GM23338 (cell line): ENCODE data around the gene TAGLN3. TPM values are rescaled to one million over a fixed set of nuclear protein-coding genes. Genes with fewer than 3 reads are reported as not detected.

Source experiments
- ATAC-seq: fragments of 200-7000 bp; cut with Tn5 transposase; 3 replicates; pipeline ENCODE4 v1.9.1; 2020
- DNase-seq: peaks from one replicate; pipeline ENCODE4 v3.0.0-alpha.2; 2015; ENCODE audit warnings: low spot score
- H2AFZ ChIP-seq: fragments of 200-600 bp; sonication (generic); 2 replicates; pipeline ENCODE4 v1.8.0; 2016; ENCODE audit warnings: antibody characterized with exemption, mild to moderate bottlenecking, moderate library complexity
- H3F3A ChIP-seq: fragments of 200-600 bp; sonication (generic); replicated peaks from 2 replicates; pipeline ENCODE4 v1.8.0; 2017; ENCODE audit warnings: antibody characterized with exemption, mixed run types, low read depth
- H3K27ac ChIP-seq: fragments of 200-600 bp; sonication (generic); 2 replicates; pipeline ENCODE4 v1.6.1; 2016; ENCODE audit warnings: low read depth
- H3K27me3 ChIP-seq: fragments of 200-600 bp; sonication (generic); 2 replicates; pipeline ENCODE4 v1.8.0; 2016; ENCODE audit warnings: mild to moderate bottlenecking, mixed run types, moderate library complexity; ENCODE audit not compliant: insufficient read depth
- H3K36me3 ChIP-seq: fragments of 200-600 bp; sonication (generic); 2 replicates; pipeline ENCODE4 v1.8.0; 2016; ENCODE audit warnings: mild to moderate bottlenecking; ENCODE audit not compliant: insufficient read depth
- H3K4me1 ChIP-seq: fragments of 200-600 bp; sonication (generic); 2 replicates; pipeline ENCODE4 v1.8.0; 2016; ENCODE audit warnings: mild to moderate bottlenecking, moderate library complexity; ENCODE audit not compliant: insufficient read depth
- H3K4me2 ChIP-seq: fragments of 200-600 bp; sonication (generic); 2 replicates; pipeline ENCODE4 v1.7.1; 2017; ENCODE audit warnings: mixed run types
- H3K4me3 ChIP-seq: fragments of 200-600 bp; sonication (generic); 2 replicates; pipeline ENCODE4 v1.6.1; 2016; ENCODE audit warnings: mixed run types
- H3K79me2 ChIP-seq: fragments of 200-600 bp; sonication (generic); replicated peaks from 2 replicates; pipeline ENCODE4 v1.8.0; 2017; ENCODE audit warnings: mild to moderate bottlenecking; ENCODE audit not compliant: insufficient read depth
- H3K9me2 ChIP-seq: fragments of 200-600 bp; sonication (generic); 2 replicates; pipeline ENCODE4 v1.8.0; 2017; ENCODE audit not compliant: insufficient read depth
- H4K20me1 ChIP-seq: fragments of 200-600 bp; sonication (generic); replicated peaks from 2 replicates; pipeline ENCODE4 v1.8.0; 2017; ENCODE audit warnings: mild to moderate bottlenecking; ENCODE audit not compliant: insufficient read depth
- H3K27ac Mint-ChIP-seq: 2 replicates; pipeline ENCODE4 v1.8.0; 2020; ENCODE audit warnings: inconsistent platforms, mild to moderate bottlenecking, moderate library complexity, mixed read lengths
- H3K27me3 Mint-ChIP-seq: 3 replicates; pipeline ENCODE4 v1.8.0; 2022; ENCODE audit warnings: low read depth, mild to moderate bottlenecking, moderate library complexity, mixed read lengths, inconsistent platforms; ENCODE audit not compliant: insufficient read depth, poor library complexity
- H3K36me3 Mint-ChIP-seq: 3 replicates; pipeline ENCODE4 v1.8.0; 2021; ENCODE audit warnings: low read depth, mild to moderate bottlenecking, inconsistent platforms, moderate library complexity, mixed read lengths
- H3K4me1 Mint-ChIP-seq: 3 replicates; pipeline ENCODE4 v1.8.0; 2020; ENCODE audit warnings: mild to moderate bottlenecking, inconsistent platforms, mixed read lengths
- H3K4me3 Mint-ChIP-seq: 3 replicates; pipeline ENCODE4 v1.8.0; 2021; ENCODE audit warnings: moderate library complexity, mild to moderate bottlenecking, inconsistent platforms, mixed read lengths
- H3K9me3 Mint-ChIP-seq: 3 replicates; pipeline ENCODE4 v1.8.0; 2020; ENCODE audit warnings: moderate library complexity, mild to moderate bottlenecking, inconsistent platforms, mixed read lengths
- CREB1 ChIP-seq: fragments of 250-450 bp; sonication (Bioruptor Pico); IDR thresholded peaks from 2 replicates; pipeline ENCODE4 v1.5.0; 2020; ENCODE audit warnings: low read depth, mild to moderate bottlenecking, moderate library complexity
- EZH2 ChIP-seq: fragments of 200-600 bp; sonication (generic); IDR thresholded peaks from one replicate; pipeline ENCODE4 v1.8.0; 2017; ENCODE audit warnings: antibody characterized with exemption, mild to moderate bottlenecking, low read depth; ENCODE audit not compliant: unreplicated experiment
- EZH2phosphoT487 ChIP-seq: fragments of 200-600 bp; sonication (generic); IDR thresholded peaks from one replicate; pipeline ENCODE4 v1.8.1; 2018; ENCODE audit warnings: antibody characterized with exemption; ENCODE audit not compliant: unreplicated experiment
- NANOG ChIP-seq: IDR thresholded peaks from 2 replicates; pipeline ENCODE4 v1.6.1; 2016; ENCODE audit warnings: antibody characterized with exemption, borderline replicate concordance
- POLR2AphosphoS5 ChIP-seq: IDR thresholded peaks from 2 replicates; pipeline ENCODE4 v1.6.1; 2016; ENCODE audit warnings: antibody characterized with exemption, low read depth
- ZNF331 ChIP-seq: fragments of 250-450 bp; sonication (Bioruptor Pico); IDR thresholded peaks from 2 replicates; pipeline ENCODE4 v1.5.0; 2020; ENCODE audit warnings: low read depth, mild to moderate bottlenecking, moderate library complexity
- polyA plus RNA-seq: library from polyadenylated mRNA; unstranded; fragments of >200 nt; fragmentation: Nextera tagmentation; extraction: Ambion mirVana; gene quantifications from 2 replicates; pipeline ENCODE4 v1.2.1, GENCODE V29; 2016
- total RNA-seq: library from RNA; depleted of rRNA; stranded (reverse); fragments of >200 nt; shearing (Covaris generic); gene quantifications from 2 replicates; pipeline ENCODE4 v1.2.3, GENCODE V29; 2014
- TF ChIP-seq, protein P1 (sequence below): fragments of 250-450 bp; sonication (Bioruptor Pico); IDR thresholded peaks from 2 replicates; pipeline ENCODE4 v1.5.0; 2020; ENCODE audit warnings: mild to moderate bottlenecking, moderate library complexity
- TF ChIP-seq, protein P2 (sequence below): IDR thresholded peaks from one replicate; pipeline ENCODE4 v1.6.1; 2018; ENCODE audit warnings: antibody characterized with exemption; ENCODE audit not compliant: unreplicated experiment

Gene TAGLN3
- total and polyA plus RNA-seq, 2 experiments from 2014 or later: 6.8 to 12.6 TPM

DNA sequence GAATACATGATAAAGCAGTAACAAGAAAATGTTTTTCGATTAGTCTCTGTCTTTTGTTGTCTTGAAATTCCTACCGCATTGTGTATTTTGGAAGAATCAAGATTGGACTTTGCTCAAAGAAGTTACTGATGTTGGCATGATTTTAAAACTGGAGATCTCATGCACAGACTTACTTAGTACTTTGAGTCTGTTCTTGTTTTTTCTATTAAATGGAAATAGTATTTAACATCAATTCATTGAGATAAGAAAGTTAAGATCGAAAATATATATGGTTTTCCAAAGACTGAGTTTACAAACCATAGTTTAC is 17.3 kb upstream of the TAGLN3 start (continued):
- TF ChIP-seq, protein P1, sequence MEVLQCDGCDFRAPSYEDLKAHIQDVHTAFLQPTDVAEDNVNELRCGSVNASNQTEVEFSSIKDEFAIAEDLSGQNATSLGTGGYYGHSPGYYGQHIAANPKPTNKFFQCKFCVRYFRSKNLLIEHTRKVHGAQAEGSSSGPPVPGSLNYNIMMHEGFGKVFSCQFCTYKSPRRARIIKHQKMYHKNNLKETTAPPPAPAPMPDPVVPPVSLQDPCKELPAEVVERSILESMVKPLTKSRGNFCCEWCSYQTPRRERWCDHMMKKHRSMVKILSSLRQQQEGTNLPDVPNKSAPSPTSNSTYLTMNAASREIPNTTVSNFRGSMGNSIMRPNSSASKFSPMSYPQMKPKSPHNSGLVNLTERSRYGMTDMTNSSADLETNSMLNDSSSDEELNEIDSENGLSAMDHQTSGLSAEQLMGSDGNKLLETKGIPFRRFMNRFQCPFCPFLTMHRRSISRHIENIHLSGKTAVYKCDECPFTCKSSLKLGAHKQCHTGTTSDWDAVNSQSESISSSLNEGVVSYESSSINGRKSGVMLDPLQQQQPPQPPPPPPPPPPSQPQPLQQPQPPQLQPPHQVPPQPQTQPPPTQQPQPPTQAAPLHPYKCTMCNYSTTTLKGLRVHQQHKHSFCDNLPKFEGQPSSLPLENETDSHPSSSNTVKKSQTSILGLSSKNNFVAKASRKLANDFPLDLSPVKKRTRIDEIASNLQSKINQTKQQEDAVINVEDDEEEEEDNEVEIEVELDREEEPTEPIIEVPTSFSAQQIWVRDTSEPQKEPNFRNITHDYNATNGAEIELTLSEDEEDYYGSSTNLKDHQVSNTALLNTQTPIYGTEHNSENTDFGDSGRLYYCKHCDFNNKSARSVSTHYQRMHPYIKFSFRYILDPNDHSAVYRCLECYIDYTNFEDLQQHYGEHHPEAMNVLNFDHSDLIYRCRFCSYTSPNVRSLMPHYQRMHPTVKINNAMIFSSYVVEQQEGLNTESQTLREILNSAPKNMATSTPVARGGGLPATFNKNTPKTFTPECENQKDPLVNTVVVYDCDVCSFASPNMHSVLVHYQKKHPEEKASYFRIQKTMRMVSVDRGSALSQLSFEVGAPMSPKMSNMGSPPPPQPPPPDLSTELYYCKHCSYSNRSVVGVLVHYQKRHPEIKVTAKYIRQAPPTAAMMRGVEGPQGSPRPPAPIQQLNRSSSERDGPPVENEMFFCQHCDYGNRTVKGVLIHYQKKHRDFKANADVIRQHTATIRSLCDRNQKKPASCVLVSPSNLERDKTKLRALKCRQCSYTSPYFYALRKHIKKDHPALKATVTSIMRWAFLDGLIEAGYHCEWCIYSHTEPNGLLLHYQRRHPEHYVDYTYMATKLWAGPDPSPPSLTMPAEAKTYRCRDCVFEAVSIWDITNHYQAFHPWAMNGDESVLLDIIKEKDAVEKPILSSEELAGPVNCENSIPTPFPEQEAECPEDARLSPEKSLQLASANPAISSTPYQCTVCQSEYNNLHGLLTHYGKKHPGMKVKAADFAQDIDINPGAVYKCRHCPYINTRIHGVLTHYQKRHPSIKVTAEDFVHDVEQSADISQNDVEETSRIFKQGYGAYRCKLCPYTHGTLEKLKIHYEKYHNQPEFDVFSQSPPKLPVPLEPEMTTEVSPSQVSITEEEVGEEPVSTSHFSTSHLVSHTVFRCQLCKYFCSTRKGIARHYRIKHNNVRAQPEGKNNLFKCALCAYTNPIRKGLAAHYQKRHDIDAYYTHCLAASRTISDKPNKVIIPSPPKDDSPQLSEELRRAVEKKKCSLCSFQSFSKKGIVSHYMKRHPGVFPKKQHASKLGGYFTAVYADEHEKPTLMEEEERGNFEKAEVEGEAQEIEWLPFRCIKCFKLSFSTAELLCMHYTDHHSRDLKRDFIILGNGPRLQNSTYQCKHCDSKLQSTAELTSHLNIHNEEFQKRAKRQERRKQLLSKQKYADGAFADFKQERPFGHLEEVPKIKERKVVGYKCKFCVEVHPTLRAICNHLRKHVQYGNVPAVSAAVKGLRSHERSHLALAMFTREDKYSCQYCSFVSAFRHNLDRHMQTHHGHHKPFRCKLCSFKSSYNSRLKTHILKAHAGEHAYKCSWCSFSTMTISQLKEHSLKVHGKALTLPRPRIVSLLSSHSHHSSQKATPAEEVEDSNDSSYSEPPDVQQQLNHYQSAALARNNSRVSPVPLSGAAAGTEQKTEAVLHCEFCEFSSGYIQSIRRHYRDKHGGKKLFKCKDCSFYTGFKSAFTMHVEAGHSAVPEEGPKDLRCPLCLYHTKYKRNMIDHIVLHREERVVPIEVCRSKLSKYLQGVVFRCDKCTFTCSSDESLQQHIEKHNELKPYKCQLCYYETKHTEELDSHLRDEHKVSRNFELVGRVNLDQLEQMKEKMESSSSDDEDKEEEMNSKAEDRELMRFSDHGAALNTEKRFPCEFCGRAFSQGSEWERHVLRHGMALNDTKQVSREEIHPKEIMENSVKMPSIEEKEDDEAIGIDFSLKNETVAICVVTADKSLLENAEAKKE (CRISPR knock-in tag): no peak

DNA sequence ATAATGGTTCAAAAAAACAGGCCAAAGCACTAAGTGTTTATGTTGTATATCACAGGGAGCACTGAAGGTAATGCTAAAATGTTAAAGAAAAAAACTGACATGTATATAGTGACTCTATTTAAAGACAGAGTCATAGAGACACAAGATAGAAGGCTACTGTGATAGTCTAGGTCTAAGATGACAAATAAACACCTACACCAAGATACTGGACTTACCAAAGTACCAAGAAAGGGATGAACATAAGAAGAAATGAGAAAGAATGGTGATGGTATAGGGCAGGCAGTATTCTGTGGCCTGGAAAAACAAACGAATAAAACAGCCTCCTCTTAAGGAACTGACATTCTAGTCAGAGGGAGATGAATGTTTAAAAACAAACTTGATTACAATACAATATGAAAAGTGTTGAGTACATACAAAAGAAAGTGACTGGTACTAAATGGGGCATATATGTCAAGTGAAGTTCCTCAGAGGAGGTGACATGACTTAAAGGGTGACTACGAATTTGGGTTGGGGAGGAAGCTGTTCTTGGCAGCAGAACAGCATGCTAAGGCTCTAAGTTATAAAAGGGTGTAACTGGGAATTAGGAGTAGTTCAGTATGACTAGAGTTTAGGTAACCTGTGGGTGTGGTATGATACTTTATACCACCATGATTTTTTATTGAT is 14.0 kb upstream of the TAGLN3 start:
- H3K36me3 ChIP-seq: no peaks in the 10 kb centered on the region
- Mint-ChIP-seq H3K27me3 (no peaks in the 10 kb centered on the region), H3K27ac (no peak overlapping the region), H3K36me3 (peaks cover 22% of the 10 kb centered on the region), H3K4me1 (peaks cover 3% of the 10 kb centered on the region; the same call in 2 of the 3 replicates), H3K4me3 (no peak overlapping the region), H3K9me3 (no peaks in the 10 kb centered on the region)
- H3K27ac ChIP-seq: no peak overlapping the region
- no peak overlapping the region for H3K4me2 ChIP-seq
- 0 out of 2 replicates have a peak, but pooled peaks cover 5% of the 10 kb centered on the region for H3K4me1 ChIP-seq
- H3K79me2 ChIP-seq: peaks cover 24% of the 10 kb centered on the region
- no peaks in the 10 kb centered on the region for H3K27me3 ChIP-seq
- DNase-seq (no peak), ATAC-seq (no peak)
- no peak for TF ChIP-seq ZNF331
- no peak for TF ChIP-seq EZH2phosphoT487
- H2AFZ ChIP-seq: no peak overlapping the region
- H4K20me1 ChIP-seq: no peaks in the 10 kb centered on the region; the same call in 1 of the 2 replicates
- no peaks in the 10 kb centered on the region for H3F3A ChIP-seq
- H3K9me2 ChIP-seq: no peaks in the 10 kb centered on the region
- no peak overlapping the region for H3K4me3 ChIP-seq

DNA sequence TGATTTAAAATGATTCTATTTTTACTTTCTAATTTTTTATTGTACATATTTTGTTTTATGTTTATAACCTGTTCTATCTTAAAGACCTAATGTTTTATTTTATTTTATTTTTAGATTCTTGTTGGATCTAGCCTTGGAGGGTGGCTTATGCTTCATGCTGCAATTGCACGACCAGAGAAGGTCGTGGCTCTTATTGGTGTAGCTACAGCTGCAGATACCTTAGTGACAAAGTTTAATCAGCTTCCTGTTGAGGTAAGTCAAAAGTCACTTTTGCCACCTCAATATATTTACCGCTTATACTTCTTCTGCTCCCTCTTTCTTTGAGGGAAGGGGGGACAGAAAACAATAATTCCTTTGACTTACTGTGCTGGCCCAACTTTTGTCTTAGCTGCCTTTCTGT is 11.9 kb upstream of the TAGLN3 start:
- H3K4me1 Mint-ChIP-seq: no peaks in the 10 kb centered on the region
- no peaks in the 10 kb centered on the region for H3K27me3 Mint-ChIP-seq
- H4K20me1 ChIP-seq: no peaks in the 10 kb centered on the region; the same call in 1 of the 2 replicates
- peaks cover 8% of the 10 kb centered on the region; the same call in 1 of the 2 replicates for H3K79me2 ChIP-seq
- no peak overlapping the region for H3K27ac ChIP-seq
- H3K36me3 Mint-ChIP-seq: peaks cover 27% of the 10 kb centered on the region
- H3K36me3 ChIP-seq: no peaks in the 10 kb centered on the region
- H3K4me3 Mint-ChIP-seq: no peak overlapping the region
- ATAC-seq (no peak), DNase-seq (no peak)
- H3K27me3 ChIP-seq: no peaks in the 10 kb centered on the region
- no peak overlapping the region for H3K27ac Mint-ChIP-seq
- H3K4me3 ChIP-seq: no peak overlapping the region
- no peaks in the 10 kb centered on the region for H3K9me2 ChIP-seq
- no peaks in the 10 kb centered on the region for H3K4me1 ChIP-seq
- TF ChIP-seq NANOG (no peak), CREB1 (no peak), EZH2 (no peak), EZH2phosphoT487 (no peak), POLR2AphosphoS5 (no peak)
- TF ChIP-seq, protein P2, sequence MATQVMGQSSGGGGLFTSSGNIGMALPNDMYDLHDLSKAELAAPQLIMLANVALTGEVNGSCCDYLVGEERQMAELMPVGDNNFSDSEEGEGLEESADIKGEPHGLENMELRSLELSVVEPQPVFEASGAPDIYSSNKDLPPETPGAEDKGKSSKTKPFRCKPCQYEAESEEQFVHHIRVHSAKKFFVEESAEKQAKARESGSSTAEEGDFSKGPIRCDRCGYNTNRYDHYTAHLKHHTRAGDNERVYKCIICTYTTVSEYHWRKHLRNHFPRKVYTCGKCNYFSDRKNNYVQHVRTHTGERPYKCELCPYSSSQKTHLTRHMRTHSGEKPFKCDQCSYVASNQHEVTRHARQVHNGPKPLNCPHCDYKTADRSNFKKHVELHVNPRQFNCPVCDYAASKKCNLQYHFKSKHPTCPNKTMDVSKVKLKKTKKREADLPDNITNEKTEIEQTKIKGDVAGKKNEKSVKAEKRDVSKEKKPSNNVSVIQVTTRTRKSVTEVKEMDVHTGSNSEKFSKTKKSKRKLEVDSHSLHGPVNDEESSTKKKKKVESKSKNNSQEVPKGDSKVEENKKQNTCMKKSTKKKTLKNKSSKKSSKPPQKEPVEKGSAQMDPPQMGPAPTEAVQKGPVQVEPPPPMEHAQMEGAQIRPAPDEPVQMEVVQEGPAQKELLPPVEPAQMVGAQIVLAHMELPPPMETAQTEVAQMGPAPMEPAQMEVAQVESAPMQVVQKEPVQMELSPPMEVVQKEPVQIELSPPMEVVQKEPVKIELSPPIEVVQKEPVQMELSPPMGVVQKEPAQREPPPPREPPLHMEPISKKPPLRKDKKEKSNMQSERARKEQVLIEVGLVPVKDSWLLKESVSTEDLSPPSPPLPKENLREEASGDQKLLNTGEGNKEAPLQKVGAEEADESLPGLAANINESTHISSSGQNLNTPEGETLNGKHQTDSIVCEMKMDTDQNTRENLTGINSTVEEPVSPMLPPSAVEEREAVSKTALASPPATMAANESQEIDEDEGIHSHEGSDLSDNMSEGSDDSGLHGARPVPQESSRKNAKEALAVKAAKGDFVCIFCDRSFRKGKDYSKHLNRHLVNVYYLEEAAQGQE: no peak
- no peak overlapping the region for H3K4me2 ChIP-seq
- no peak overlapping the region for H2AFZ ChIP-seq
- no peaks in the 10 kb centered on the region for H3K9me3 Mint-ChIP-seq
- no peaks in the 10 kb centered on the region for H3F3A ChIP-seq
